Tibial artery (tissue), 4 donors: ENCODE results near the gene BAZ1B.

Source experiments
- DNase-seq, 2 donors: peaks; one replicate each; pipeline ENCODE4 v3.0.0-alpha.2; 2019
- H3K27ac ChIP-seq, 2 donors: fragments of 200-600 bp; sonication (generic) in 1 of 2; 1 replicate in 1 of 2; 2 replicates in 1 of 2; pipeline ENCODE4 v1.5.1; 2018 to 2019; ENCODE audit warnings: mild to moderate bottlenecking in 1 of 2
- H3K27me3 ChIP-seq, 2 donors: fragments of 200-600 bp; sonication (generic) in 1 of 2; one replicate each; pipeline versions ENCODE4 v1.5.1 to v1.6.0; 2016 to 2019
- H3K36me3 ChIP-seq, 3 donors: fragments of 200-600 bp; sonication (generic) in 2 of 3; one replicate each; pipeline ENCODE4 v1.5.1; 2016 to 2019; ENCODE audit warnings: mild to moderate bottlenecking in 2 of 3
- H3K4me1 ChIP-seq, 4 donors: fragments of 200-600 bp; sonication (generic) in 2 of 4; 1 replicate in 3 of 4; 2 replicates in 1 of 4; pipeline ENCODE4 v1.5.1; 2016 to 2019
- H3K4me3 ChIP-seq, 2 donors: fragments of 200-600 bp; sonication (generic) in 1 of 2; 1 replicate in 1 of 2; 2 replicates in 1 of 2; pipeline ENCODE4 v1.5.1; 2018 to 2019; ENCODE audit warnings: mild to moderate bottlenecking in 2 of 2
- H3K9me3 ChIP-seq, 3 donors: fragments of 200-600 bp; sonication (generic) in 1 of 3; one replicate each; pipeline ENCODE4 v1.5.1; 2016 to 2019
- CTCF ChIP-seq, 2 experiments: fragments of 200-600 bp in 1 of 2; fragments of 450-650 bp in 1 of 2; IDR thresholded peaks; one replicate each; pipeline ENCODE4 v1.5.1; 2017 to 2019; ENCODE audit warnings: antibody characterized with exemption in 2 of 2, mild to moderate bottlenecking in 1 of 2, moderate library complexity in 1 of 2
- intact Hi-C: fragments of 100-400 bp; cut with DNase I; formaldehyde crosslinking; loops from one replicate; pipeline ENCODE4 v1.15.0; 2023; ENCODE audit warnings: low total_unique reads

The BAZ1B gene

DNA sequence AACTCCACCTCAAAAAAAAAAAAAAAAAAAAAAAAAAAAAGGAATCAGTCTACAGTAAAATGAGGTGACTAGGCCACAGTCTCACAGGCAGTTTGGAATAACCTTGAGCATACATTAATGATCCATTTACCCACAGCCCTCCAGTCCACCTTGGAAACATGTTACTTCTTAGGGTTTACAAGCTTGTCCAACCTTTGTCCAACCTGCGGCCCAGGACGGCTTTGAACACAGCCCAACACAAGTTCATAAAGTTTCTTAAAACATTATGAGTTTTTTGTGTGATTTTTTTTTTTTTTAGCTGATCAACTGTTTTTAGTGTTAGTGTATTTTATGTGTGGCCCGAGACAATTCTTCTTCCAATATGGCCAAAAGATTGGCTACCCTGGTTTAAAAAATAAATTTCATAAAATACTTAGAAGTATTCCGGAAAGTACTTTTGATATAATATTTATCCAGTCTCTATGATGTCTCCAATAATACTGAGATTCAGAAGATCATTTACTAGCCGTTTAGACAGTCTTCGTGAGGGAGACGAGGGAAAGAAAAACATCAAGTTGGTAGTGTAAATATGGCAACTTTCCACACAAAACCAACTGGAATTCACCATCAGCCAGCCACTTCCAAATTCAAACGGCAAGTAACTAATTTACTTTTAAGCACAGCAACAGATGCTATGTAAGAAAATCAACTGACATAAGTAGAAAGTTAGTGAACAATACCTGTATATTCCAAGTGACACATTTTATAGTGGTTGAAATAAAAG is 9.9 kb downstream of the BAZ1B start:
- Histone ChIP-seq H3K27ac (peak overlapping the region; percentile 22 to 30), H3K9me3 (no peaks in the 10 kb centered on the region), H3K36me3 (peaks cover 48 to 78% (median 54%) of the 10 kb centered on the region in 3 donors), H3K27me3 (no peaks in the 10 kb centered on the region), H3K4me3 (no peak overlapping the region), H3K4me1 (peaks cover 0 to 35% (median 21%) of the 10 kb centered on the region in 4 donors)
- no peak for TF ChIP-seq CTCF (IDR thresholded peaks at IDR 0.05)
- no peak for DNase-seq
- intact Hi-C loops: no loop called here

DNA sequence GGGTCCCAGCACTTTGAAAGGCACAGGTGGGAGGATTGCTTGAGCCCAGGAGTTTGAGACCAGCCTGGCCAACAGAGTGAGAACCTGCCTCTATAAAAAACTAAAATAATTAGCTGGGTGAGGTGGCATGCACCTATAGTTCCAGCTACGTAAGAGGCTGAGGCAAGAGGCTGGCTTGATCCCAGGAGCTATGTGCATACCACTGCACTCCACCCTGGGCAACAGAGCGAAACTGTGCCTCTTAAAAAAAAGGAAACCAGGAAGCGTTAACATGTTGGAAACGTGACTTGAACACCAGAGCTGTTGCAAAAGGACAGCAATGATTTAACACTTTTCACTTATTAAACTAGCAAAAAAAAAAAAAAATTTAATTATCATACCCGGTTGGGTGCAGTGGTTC is 12.6 kb downstream of the BAZ1B start:
- no peak for TF ChIP-seq CTCF (IDR thresholded peaks at IDR 0.05)
- H3K9me3 ChIP-seq: no peaks in the 10 kb centered on the region
- no peak overlapping the region for H3K4me3 ChIP-seq
- peaks cover 0 to 24% (median 14%) of the 10 kb centered on the region in 4 donors for H3K4me1 ChIP-seq
- no peak for DNase-seq
- H3K27me3 ChIP-seq: no peaks in the 10 kb centered on the region
- intact Hi-C loops: no loop called here
- no peak overlapping the region for H3K27ac ChIP-seq
- H3K36me3 ChIP-seq: peaks cover 60 to 78% (median 77%) of the 10 kb centered on the region in 3 donors

- H3K36me3 ChIP-seq: peaks cover 78 to 84% (median 83%) of the 10 kb centered on the region in 3 donors
- intact Hi-C loops: no loop called here
Observed at GRCh38 chr7:73507556-73507955, 14.5 kb downstream of the BAZ1B start.

DNA sequence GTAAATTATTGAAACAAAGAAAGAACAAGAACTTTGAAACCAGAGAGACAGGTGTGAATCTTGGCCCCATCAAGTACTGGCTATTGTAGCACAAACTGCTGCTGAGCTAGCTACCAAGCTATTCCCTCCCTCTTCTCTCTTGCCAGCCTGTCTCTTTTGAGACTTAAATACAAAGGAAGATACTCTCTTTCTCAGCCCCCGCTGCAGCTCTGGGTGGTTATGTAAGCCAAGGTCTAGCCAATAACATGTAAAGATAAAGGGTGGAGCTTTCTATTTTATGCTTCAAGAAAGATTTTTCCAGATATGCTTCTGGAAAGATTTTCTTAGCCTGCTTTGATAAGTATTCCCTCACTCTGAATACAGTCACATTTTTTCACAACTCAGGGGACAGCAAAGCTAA is 17.2 kb downstream of the BAZ1B start:
- Histone ChIP-seq H3K27ac (no peak overlapping the region), H3K9me3 (no peaks in the 10 kb centered on the region), H3K4me3 (no peak overlapping the region), H3K4me1 (no peaks in the 10 kb centered on the region), H3K27me3 (no peaks in the 10 kb centered on the region), H3K36me3 (peaks cover 85 to 100% (median 89%) of the 10 kb centered on the region in 3 donors)
- intact Hi-C loops: no loop called here
- no peak for DNase-seq
- TF ChIP-seq CTCF (IDR thresholded peaks at IDR 0.05): no peak

More at GRCh38 chr7:73507556-73507955, 14.5 kb downstream of the BAZ1B start:
- no peak for DNase-seq
- H3K27ac ChIP-seq: no peak overlapping the region
- H3K27me3 ChIP-seq: no peaks in the 10 kb centered on the region
- H3K4me3 ChIP-seq: no peak overlapping the region
- no peaks in the 10 kb centered on the region for H3K9me3 ChIP-seq
- TF ChIP-seq CTCF (IDR thresholded peaks at IDR 0.05): no peak
- H3K4me1 ChIP-seq: peaks cover 0 to 14% (median 10%) of the 10 kb centered on the region in 4 donors

GRCh38 chr7:73504017-73504416 is 18.1 kb downstream of the BAZ1B start:
- H3K36me3 ChIP-seq: peaks cover 83 to 100% (median 89%) of the 10 kb centered on the region in 3 donors
- intact Hi-C loops: no loop called here
- no peak overlapping the region for H3K27ac ChIP-seq

More at GRCh38 chr7:73504017-73504416, 18.1 kb downstream of the BAZ1B start:
- H3K4me1 ChIP-seq: no peaks in the 10 kb centered on the region
- DNase-seq: no peak
- TF ChIP-seq CTCF (IDR thresholded peaks at IDR 0.05): no peak
- H3K27me3 ChIP-seq: no peaks in the 10 kb centered on the region
- H3K9me3 ChIP-seq: no peaks in the 10 kb centered on the region
- no peak overlapping the region for H3K4me3 ChIP-seq
